Measurements from ENCODE around the gene TLR5. TPM values are rescaled to one million over a fixed set of nuclear protein-coding genes. Genes with fewer than 3 reads are reported as not detected.

Gene TLR5
- total RNA-seq, 1 experiment from 2014 or later: 0.21 TPM

DNA sequence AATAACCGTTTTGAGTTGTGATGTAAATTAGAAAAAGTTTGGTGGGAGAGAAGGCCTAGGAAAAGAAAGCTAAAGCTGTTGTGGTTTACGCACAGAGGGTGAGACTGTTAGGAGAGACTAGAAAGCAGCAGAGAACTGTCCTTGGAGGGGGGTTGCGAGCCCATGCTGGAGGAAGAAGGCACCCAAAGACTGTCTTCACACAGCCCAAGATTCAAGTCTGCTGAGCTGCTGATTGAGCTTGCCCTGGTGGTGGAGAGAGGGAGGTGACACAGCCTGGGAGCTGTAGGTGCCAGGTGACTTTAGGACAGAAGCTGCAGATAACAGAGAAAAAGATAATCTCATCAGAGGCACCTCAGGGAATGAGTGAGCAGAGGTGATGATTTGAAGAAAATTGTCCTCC lies 18.3 kb upstream of the TLR5 start:
- POLR2A ChIA-PET: no interaction called here
- CTCF ChIA-PET: interaction anchor here (0.8 to 1.0 kb wide), 2 partner anchors 13 to 28 kb away, joined by 3 to 4 read pairs; no protein-coding TSS in a partner anchor
- H3K9me3 ChIP-seq (ENCODE audit: control insufficient read depth, insufficient read depth, low read depth, low read length): no peaks in the 10 kb centered on the region
- DNase-seq (ENCODE audit: low read depth, low spot score) (no peak), ATAC-seq (no peak)
- BruUV-seq (replicated peaks): no TSS peak
- intact Hi-C loops (cut with micrococcal nuclease; ENCODE audit: unreplicated experiment) (no loop called here), in situ Hi-C loops (cut with HindIII; ENCODE audit: low pct_unique_long_range_greater_than_20kb, low sequenced_read_pairs) (no loop called here)
- no peak for TF ChIP-seq TCF7L2 (IDR thresholded peaks at IDR 0.05; ENCODE audit: low read depth, low read length)
- TF ChIP-seq CTCF (IDR thresholded peaks at IDR 0.05): no peak
- no peak for TF ChIP-seq SIN3A (IDR thresholded peaks at IDR 0.05; ENCODE audit: borderline replicate concordance, insufficient read depth, low read depth, low read length)
- TF ChIP-seq REST (IDR thresholded peaks at IDR 0.05; ENCODE audit: insufficient read depth in 1 of 2, low read depth in 2 of 2, low read length in 1 of 2): no peak
- no peak for TF ChIP-seq POLR2AphosphoS5 (IDR thresholded peaks at IDR 0.05; ENCODE audit: low read depth, low read length)
- no peaks in the 10 kb centered on the region for H3K4me1 ChIP-seq (ENCODE audit: control insufficient read depth, insufficient read depth, low read length)
- H3K27ac ChIP-seq (ENCODE audit: low read length): no peak overlapping the region
- H3K4me3 ChIP-seq (ENCODE audit: low read depth in 2 of 2, low read length in 2 of 2): no peak overlapping the region
- no peaks in the 10 kb centered on the region for H3K36me3 ChIP-seq (ENCODE audit: control insufficient read depth, insufficient read depth, low read length)
- peaks cover 17% of the 10 kb centered on the region for H3K27me3 ChIP-seq (ENCODE audit: control insufficient read depth, insufficient read depth, low read length)

DNA sequence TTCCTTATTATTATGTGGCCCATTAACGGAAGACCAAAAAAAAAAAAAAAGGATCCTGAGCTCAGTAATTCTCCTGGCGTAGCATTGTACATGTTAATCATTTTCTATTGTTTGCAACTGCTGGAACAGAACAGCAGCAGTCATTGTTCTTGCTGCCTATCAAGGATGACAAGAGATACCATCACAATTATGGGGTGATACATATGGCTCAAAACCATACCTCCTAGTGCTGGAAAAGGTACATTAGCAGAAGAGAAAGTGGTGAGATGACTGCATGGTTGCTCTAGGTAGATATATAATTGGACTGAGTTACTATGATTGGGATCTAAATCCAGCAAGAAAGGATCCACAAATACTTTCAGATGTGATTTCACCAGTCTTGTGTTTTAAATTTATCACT lies 13.3 kb upstream of the TLR5 start:
- CTCF ChIA-PET: interaction anchor here (0.6 kb wide), 1 partner anchor 358 kb away, joined by 4 read pairs; no protein-coding TSS in a partner anchor
- intact Hi-C loops (cut with micrococcal nuclease; ENCODE audit: unreplicated experiment): no loop called here

More for the DNA sequence above, 13.3 kb upstream of the TLR5 start:
- in situ Hi-C loops (cut with HindIII; ENCODE audit: low pct_unique_long_range_greater_than_20kb, low sequenced_read_pairs): no loop called here
- Histone ChIP-seq H3K9me3 (ENCODE audit: control insufficient read depth, insufficient read depth, low read depth, low read length) (no peaks in the 10 kb centered on the region), H3K36me3 (ENCODE audit: control insufficient read depth, insufficient read depth, low read length) (no peaks in the 10 kb centered on the region), H3K4me3 (ENCODE audit: low read depth in 2 of 2, low read length in 2 of 2) (no peak overlapping the region), H3K4me1 (ENCODE audit: control insufficient read depth, insufficient read depth, low read length) (no peaks in the 10 kb centered on the region), H3K27ac (ENCODE audit: low read length) (no peak overlapping the region), H3K27me3 (ENCODE audit: control insufficient read depth, insufficient read depth, low read length) (peaks cover 12% of the 10 kb centered on the region; the same call in 1 of the 2 replicates)
- ATAC-seq: no peak
- TF ChIP-seq TCF7L2 (IDR thresholded peaks at IDR 0.05; ENCODE audit: low read depth, low read length) (no peak), REST (IDR thresholded peaks at IDR 0.05; ENCODE audit: insufficient read depth in 1 of 2, low read depth in 2 of 2, low read length in 1 of 2) (no peak), POLR2AphosphoS5 (IDR thresholded peaks at IDR 0.05; ENCODE audit: low read depth, low read length) (no peak)
- no peak for DNase-seq (ENCODE audit: low read depth, low spot score)
- no TSS peak for BruUV-seq (replicated peaks)
- POLR2A ChIA-PET: no interaction called here

All from Panc1 (cell line).